22Rv1 (cell line): ENCODE results near the gene DUOXA2.
"Not testable (repeated sequence)": the region's sequence is repeated elsewhere in the genome, so short reads cannot be mapped to it uniquely, and the experiment has no call there.

ENCODE experiments used
- CTCF ChIP-seq: fragments of 450-650 bp; IDR thresholded peaks from 2 replicates; pipeline ENCODE4 v1.5.1; 2017; ENCODE audit warnings: mild to moderate bottlenecking
- ZFX ChIP-seq: fragments of 450-650 bp; IDR thresholded peaks from 2 replicates; pipeline ENCODE4 v1.6.1; 2017; ENCODE audit warnings: antibody characterized with exemption, borderline replicate concordance

- TF ChIP-seq CTCF, ZFX: not testable (repeated sequence)
Observed at GRCh38 chr15:45069942-45070360, 44.2 kb upstream of the DUOXA2 start.
